DND-41 (cell line): ENCODE results near the gene ZNF689.

Experiments
- EZH2 ChIP-seq: IDR thresholded peaks from 3 replicates; pipeline ENCODE4 v1.6.1; 2012; ENCODE audit warnings: borderline replicate concordance, low read depth, mild to moderate bottlenecking, moderate library complexity, low read length, inconsistent platforms; ENCODE audit not compliant: severe bottlenecking
- TF ChIP-seq, protein P1 (sequence below): IDR thresholded peaks from 2 replicates; pipeline ENCODE4 v1.5.1; 2012; ENCODE audit warnings: borderline replicate concordance, low read length, moderate library complexity, mild to moderate bottlenecking; ENCODE audit not compliant: poor library complexity, severe bottlenecking; ENCODE audit errors: extremely low read depth

DNA sequence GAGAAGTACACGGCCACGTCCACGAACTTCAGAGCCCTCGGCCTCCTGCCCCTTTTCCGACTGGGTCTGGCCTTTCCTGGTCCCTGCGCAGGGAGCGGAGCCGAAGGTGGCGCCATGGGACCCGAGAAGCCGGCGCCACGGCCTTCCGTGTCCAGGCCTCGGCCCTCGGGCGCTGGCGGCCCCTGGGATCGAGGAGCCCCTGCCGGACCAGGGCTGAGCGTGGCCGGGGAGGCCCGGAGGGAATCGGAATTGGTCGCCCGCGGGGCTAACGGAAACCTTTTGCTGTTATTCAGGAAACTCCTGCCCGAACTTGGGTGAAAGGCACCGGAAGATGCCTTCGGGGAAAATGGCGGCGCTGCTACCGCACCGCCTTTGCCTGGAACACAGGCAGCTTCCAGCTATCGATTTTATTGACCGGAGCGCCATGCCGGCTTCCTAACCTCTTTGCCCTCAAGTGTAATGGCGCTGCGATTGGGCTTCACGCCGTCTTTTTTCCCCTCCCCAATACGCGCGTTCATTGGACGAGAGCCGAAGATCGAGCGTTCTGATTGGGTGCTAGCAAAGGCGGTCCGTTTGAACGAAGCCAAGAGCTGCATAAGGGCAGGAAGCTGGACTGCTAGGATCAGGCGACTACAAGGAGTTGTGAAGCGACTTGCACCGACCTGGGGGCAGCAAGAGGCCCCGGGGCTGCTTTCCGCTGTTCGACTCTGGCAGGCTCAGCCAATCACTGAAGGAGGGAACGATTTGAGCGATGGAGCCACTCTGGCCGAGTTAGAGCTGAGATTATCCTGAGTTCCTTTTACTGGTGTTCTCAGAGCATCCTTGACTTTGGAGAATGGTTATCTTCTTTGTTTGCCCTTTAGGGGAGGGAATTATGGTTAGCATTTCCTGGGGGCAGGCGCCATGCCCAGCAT is at the start of gene ZNF689:
- TF ChIP-seq, protein P1, sequence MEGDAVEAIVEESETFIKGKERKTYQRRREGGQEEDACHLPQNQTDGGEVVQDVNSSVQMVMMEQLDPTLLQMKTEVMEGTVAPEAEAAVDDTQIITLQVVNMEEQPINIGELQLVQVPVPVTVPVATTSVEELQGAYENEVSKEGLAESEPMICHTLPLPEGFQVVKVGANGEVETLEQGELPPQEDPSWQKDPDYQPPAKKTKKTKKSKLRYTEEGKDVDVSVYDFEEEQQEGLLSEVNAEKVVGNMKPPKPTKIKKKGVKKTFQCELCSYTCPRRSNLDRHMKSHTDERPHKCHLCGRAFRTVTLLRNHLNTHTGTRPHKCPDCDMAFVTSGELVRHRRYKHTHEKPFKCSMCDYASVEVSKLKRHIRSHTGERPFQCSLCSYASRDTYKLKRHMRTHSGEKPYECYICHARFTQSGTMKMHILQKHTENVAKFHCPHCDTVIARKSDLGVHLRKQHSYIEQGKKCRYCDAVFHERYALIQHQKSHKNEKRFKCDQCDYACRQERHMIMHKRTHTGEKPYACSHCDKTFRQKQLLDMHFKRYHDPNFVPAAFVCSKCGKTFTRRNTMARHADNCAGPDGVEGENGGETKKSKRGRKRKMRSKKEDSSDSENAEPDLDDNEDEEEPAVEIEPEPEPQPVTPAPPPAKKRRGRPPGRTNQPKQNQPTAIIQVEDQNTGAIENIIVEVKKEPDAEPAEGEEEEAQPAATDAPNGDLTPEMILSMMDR: peak; percentile 23
- no peak for TF ChIP-seq EZH2
